ENCODE results near the gene DAP.
"Not testable (repeated sequence)": the region's sequence is repeated elsewhere in the genome, so short reads cannot be mapped to it uniquely, and the experiment has no call there.

- TF ChIP-seq CTCF (conservative IDR thresholded peaks at IDR 0.05 in 1 of 2, IDR thresholded peaks at IDR 0.05 in 1 of 2; ENCODE audit: low read depth in 1 of 2, low read length in 2 of 2); EZH2 (IDR thresholded peaks at IDR 0.05; ENCODE audit: low read length, missing control alignments): not testable (repeated sequence)
Measured at GRCh38 chr5:10716825-10717224, 44.2 kb downstream of the DAP start.

All from fibroblast of lung (primary cell).